GM21825 (cell line): ENCODE measurements around the gene FARS2.

ENCODE experiments used
- ATAC-seq: cut with Tn5 transposase; IDR thresholded peaks from one replicate; pipeline ENCODE4 v1.9.1; 2021; ENCODE audit warnings: mild to moderate bottlenecking, moderate library complexity; ENCODE audit not compliant: unreplicated experiment

FARS2 gene

GRCh38 chr6:5524110-5524509 is 262.8 kb downstream of the FARS2 start:
- ATAC-seq, result no peak

- no peak for ATAC-seq
Observed at GRCh38 chr6:5525209-5525608, 263.9 kb downstream of the FARS2 start.

- ATAC-seq, result no peak
Observed at GRCh38 chr6:5529015-5529414, 267.7 kb downstream of the FARS2 start.

GRCh38 chr6:5529733-5530132 is 268.4 kb downstream of the FARS2 start:
- ATAC-seq, result no peak

GRCh38 chr6:5531161-5531560 is 269.8 kb downstream of the FARS2 start:
- no peak for ATAC-seq

GRCh38 chr6:5531853-5532375 is 270.6 kb downstream of the FARS2 start:
- no peak for ATAC-seq

GRCh38 chr6:5532941-5533340 is 271.6 kb downstream of the FARS2 start:
- ATAC-seq, result no peak

- ATAC-seq, result no peak
Observed at GRCh38 chr6:5534643-5535042, 273.3 kb downstream of the FARS2 start.

- no peak for ATAC-seq
Observed at GRCh38 chr6:5536644-5537043, 275.3 kb downstream of the FARS2 start.

GRCh38 chr6:5537132-5537531 is 275.8 kb downstream of the FARS2 start:
- no peak for ATAC-seq

GRCh38 chr6:5537967-5538366 is 276.7 kb downstream of the FARS2 start:
- no peak for ATAC-seq

GRCh38 chr6:5540370-5540769 is 279.1 kb downstream of the FARS2 start:
- no peak for ATAC-seq

- no peak for ATAC-seq
Observed at GRCh38 chr6:5541025-5541424, 279.7 kb downstream of the FARS2 start.

- ATAC-seq, result no peak
Observed at GRCh38 chr6:5541751-5542432, 280.6 kb downstream of the FARS2 start.

GRCh38 chr6:5547556-5547955 is 286.2 kb downstream of the FARS2 start:
- no peak for ATAC-seq

- ATAC-seq, result no peak
Observed at GRCh38 chr6:5550631-5551030, 289.3 kb downstream of the FARS2 start.

GRCh38 chr6:5552243-5552642 is 290.9 kb downstream of the FARS2 start:
- ATAC-seq, result no peak

GRCh38 chr6:5553767-5554166 is 292.5 kb downstream of the FARS2 start:
- no peak for ATAC-seq

- ATAC-seq, result no peak
Observed at GRCh38 chr6:5554226-5554625, 292.9 kb downstream of the FARS2 start.

GRCh38 chr6:5556011-5556410 is 294.7 kb downstream of the FARS2 start:
- ATAC-seq, result no peak

GRCh38 chr6:5557506-5557905 is 296.2 kb downstream of the FARS2 start:
- no peak for ATAC-seq

- ATAC-seq, result no peak
Observed at GRCh38 chr6:5559651-5560050, 298.3 kb downstream of the FARS2 start.

GRCh38 chr6:5562277-5562676 is 301.0 kb downstream of the FARS2 start:
- no peak for ATAC-seq
